NOMO-1 treated with DMSO at 0.1 percent for 48 hours (cell line): Measurements from ENCODE around the gene SLAIN2.
A peak's percentile ranks its signal among the peaks of the same experiment; 100 is the strongest.
"Not testable (repeated sequence)": the region's sequence is repeated elsewhere in the genome, so short reads cannot be mapped to it uniquely, and the experiment has no call there.

ENCODE experiments used
- DNase-seq: peaks from one replicate; lab custom pipeline; 2025; ENCODE audit not compliant: unreplicated experiment; lab: John Stamatoyannopoulos, UW

The SLAIN2 gene

DNA sequence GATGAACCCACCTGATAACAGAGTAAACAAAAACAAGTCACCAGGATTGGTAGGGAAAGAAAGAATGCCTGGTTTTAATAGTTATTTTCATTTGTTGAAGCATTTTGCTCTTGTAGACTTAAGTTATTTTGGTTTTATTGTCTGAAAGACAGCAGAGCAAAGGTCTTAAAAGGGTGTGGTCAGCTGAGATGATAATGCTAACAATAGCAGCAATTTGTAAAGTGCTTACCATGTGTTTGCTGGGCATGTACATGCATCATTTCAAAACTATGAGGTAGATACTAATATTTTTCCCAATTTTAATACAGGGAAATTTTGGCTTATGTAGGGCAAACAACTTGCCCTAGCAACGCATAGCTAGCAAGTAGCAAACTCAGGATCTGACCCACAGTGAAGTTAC, 95.0 kb downstream of the SLAIN2 start:
- no peak for DNase-seq

DNA sequence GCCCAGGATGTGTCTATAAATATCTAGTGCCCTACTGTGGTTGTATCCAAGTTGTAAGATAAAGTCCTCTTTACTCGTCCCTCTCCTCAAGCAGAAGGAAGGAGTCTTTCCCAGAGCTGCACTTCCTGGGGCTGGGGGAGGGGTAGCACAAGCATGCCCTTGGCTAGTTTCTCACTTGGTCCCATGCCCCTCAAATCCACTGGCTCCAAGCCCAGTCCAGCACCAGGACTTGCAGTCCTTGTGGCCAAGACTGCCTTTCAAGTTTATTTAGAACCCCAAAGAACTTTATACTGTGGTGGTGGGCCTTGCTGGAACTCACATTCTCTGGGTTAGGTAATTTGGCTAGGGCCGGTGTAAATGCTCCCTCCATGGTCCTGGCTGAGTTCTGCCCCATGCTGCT, 98.7 kb downstream of the SLAIN2 start:
- DNase-seq, result no peak

DNA sequence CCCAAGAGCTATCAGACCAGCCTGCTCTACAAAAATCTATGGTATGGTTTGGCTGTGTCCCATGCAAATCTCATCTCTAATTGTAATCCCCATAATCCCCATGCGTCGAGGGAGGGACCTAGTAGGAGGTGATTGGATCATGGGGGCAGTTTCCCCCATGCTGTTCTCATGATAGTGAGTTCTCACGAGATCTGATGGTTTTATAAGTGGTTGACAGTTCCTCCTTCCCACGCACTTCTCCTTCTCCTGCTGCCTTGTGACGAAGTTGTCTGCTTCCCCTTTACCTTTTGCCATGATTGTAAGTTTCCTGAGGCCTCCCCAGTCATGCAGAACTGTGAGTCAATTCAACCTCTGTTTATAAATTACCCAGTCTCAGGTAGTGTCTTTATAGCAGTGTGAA, 99.6 kb downstream of the SLAIN2 start:
- DNase-seq, result peak; percentile 27

DNA sequence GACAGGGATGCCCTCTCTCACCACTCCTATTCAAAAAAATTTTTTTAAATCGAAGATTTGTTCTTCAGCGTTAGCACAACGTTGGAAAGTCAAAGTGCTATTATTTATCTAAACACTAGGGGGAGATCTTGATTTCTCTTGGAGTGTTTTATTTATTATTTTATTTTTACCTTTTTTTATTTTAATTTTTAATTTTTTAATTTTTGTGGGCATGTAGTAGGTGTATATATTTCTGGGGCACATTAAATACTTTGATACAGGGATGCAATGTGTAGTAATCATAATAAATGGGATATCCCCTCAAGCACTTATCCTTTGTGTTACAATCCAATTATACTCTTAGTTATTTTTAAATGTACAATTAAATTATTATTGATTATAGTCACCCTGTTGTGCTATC, 104.4 kb downstream of the SLAIN2 start:
- no peak for DNase-seq

DNA sequence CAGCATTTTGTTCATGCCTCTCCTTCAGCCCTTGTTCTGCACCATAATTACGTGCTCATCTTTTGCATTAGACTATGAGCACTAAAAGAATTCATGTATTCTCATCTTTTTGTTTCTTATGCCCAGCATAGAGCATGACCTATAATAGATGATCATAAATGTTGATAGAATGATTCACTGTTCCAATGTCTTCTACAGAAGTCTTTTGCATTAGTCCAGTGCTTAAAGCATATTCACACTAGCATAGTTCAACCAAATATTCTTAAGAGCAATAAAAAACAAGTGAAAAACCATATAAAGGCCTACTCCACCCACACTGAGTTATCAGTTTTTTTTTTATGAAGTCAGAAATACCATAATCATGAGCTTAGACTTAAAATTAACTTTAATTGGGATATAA, 105.3 kb downstream of the SLAIN2 start:
- no peak for DNase-seq

DNA sequence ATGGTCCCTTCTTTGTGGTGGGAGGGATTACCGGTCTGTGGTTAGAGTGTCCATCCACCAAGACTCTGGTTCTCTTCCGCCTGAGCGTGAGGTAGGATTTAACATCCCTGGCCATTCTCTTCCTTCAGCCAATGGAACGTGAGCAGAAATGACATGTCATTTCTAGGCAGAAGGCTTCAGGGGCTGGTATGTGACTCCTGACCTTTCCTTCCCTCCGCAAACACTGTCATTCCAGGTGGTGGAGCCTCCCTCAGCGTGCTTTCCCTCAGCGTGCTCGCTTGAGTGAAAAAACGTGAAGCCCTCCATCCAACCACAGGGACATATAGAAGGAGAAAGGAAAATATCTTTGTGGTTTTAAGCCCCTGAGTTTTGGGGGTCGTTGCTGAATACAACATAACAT, 107.8 kb downstream of the SLAIN2 start:
- no peak for DNase-seq

DNA sequence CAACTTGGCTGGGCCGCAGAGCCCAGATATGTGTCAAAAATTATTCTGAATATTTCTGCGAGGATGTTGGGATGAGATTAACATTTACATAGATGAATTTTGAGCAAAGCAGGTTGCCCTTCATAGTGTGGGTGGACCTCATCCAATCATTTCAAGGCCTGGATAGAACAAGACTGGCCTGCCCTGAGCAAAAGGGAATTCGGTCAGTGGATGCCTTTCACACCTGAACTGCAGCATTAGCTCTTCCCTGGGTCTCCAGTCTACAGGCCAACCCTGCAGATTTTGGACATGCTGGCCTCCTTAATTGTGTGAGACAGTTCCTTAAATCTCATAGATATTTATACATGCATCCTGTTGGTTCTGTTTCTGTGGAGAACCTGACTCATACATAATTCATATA, 109.4 kb downstream of the SLAIN2 start:
- peak; percentile 19 for DNase-seq

DNA sequence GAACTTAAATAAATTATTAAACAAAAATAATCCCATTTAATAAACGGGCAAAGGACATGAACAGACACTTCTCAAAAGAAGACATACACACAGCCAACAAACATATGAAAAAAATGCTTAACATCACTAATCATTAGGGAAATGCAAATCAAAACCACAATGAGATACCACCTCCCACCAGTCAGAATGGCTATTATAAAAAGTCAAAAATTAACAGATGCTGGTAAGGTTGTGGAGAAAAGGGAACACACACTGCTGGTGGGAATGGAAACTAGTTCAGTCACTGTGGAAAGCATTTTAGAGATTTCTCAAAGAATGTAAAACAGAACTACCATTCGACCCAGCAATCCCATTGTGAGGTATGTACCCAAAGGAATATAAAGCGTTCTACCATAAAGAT, 110.3 kb downstream of the SLAIN2 start:
- not testable (repeated sequence) for DNase-seq

DNA sequence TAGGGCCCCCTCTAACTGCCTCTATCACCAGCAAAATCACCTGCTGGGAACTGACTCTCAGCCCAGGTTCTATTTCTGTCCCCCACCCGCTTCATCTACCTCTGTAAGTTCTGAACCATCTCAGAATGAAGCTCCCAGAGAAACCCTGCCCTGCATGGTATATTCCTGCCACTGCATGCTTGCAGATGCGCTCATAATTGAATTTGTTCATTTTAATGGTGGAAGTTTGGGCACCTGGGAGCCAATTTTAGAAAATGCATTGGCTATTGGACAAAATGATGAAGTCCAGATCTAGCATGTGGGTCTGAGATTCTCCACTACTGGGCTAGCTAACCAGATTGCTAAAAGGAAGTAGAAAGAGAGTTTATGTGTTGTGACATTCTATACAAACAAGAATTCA, 113.3 kb downstream of the SLAIN2 start:
- DNase-seq, result no peak

DNA sequence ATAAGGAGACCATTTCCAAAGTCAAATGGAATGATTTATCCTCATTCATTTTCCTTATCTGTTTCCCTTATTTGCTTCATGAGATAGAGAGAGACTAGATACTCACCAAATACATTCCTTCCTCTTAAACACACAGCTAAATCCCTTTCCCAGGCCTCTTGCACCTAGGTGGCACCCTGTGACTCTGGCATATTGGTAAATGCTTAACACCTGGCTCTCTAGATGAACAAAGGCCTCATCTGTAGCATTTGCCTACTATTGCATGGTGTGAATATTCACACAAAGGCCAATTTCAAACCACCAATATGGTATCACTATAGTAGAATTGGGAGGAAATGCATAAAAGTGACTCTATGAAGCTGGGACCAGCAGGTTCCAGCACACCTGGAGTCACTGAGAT, 119.7 kb downstream of the SLAIN2 start:
- DNase-seq, result no peak

DNA sequence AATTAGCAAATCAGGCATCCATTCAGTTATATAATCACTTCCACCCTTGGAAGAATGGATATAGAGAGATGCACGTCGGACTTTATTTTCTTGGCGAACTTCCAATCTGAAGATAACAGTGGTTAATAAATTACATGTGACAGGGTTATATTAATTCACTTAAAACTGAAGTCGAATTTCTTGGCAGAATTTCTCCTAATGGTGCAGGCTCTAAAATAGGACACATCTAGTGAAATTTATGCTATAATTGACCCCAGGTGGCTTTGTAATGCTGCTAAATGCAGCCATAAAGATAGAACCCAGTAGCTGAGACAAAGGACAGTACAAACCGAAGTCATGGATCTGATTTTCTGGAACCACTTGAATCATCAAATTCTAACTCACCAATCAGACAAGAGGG, 121.0 kb downstream of the SLAIN2 start:
- no peak for DNase-seq

DNA sequence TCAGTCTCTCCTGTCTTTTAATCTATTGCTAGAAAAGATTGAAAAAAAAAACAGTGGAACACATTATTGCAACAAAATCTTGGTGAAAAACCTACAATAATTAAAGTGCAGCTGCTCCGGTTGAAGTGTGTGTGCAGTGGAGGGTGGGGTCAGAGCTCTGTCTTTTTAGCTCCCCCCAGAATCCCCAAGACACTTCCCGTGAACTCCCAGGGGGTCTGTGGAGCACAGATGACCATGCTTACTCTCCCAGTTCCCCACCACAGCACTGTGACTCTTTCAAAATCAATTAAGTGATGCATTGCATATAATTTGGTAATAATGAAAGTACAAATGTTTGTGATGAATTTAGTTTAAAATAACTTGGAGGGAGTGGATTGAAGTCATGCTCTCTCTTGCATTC, 126.1 kb downstream of the SLAIN2 start:
- DNase-seq, result no peak

DNA sequence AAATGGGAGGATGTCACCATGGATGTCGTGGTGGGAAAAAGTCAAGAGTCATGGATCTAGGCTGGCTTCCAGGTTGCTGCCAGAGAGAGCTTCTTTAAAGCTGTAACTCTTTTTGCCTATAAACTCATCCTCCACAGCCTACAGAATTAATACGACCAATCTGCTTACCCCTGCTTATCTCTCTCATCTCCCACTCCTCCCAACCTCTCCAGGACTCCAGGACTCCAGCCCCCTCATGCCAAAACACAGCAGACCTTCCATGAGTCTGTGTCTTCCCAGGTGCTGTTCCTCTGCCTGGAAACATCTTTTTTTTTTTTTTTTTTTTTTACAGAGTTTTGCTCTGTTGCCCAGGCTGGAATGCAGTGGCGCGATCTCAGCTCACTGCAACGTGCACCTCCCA, 126.6 kb downstream of the SLAIN2 start:
- DNase-seq, result no peak

DNA sequence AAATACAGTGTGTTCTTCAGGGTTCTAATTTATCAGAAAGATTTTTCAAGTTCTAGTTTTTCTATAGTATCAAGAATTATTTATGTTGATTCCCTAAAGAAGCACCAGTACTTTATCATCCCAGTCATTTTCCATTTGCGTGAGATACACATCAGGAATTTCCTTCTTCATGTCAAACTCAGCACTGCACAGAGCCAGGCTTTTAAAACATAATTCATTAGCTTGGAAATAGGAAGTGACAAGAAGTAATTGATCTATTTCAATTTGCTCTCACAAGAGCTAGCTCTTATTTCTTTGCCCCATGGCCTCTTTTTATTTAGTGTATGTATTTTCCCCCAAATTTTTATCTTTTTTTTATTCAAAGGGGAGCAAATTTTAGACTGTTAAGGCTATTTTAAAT, 128.8 kb downstream of the SLAIN2 start:
- DNase-seq, result no peak

DNA sequence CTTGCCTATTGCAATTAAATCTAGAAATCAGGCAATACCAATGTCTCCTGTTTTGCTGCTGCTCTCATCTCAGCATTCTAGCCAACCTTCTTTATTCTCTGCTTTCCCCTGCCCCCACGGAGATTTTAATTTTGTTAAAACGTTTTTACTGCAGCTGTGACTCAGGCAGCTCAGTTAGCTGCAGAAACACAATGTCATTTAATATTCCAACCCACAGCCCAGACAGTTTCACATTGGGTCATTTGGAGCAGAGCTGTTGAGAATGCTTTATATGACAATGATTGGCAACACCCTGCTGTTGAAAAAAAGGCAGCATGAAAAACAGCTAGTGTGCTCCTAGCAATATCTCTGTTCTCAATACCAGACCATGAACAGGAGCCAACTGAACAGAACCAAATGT, 129.2 kb downstream of the SLAIN2 start:
- no peak for DNase-seq

DNA sequence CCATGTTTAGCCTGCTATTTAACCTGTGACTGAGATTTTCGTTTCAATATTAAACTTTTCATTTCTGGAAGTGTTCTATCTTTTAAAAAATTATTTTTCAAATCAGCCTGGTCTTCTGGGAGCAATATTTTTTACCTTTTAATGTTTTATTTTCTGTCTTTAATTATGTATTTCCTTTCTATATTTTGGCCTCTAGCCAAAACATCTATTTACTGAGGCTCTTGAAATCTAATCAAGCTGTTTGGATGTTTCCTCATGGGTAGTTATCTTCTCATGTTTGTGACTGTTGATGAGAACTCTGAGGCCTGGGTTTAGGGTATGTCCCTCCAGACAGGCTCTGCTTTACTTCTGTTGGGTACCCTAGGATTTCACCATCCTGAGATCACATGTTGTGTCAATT, 131.5 kb downstream of the SLAIN2 start:
- DNase-seq, result no peak

DNA sequence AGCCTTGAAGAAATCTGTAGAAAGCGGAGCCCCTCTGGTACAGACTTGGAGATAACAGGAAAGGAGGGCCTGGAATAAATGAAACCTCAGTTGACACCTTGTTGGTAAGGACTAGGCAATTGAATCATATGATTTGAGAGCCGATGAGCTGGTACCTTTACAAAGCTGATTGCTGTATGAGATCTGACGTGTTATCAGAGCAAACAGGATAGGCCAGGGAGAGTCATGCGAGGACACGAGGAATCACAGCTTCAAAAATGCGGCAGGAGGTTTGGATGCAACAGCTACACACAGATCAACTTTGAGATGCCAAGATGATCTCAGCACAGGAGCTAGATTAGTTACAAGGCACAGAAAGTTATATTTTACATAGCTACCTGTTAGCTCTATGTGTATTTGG, 134.4 kb downstream of the SLAIN2 start:
- no peak for DNase-seq
